Epithelial cell of proximal tubule (primary cell): ENCODE measurements around the gene PLA2R1. TPM values are rescaled to one million over a fixed set of nuclear protein-coding genes. Genes with fewer than 3 reads are reported as not detected.
A peak's percentile ranks its signal among the peaks of the same experiment; 100 is the strongest.

ENCODE experiments used
- DNase-seq: peaks from one replicate; pipeline ENCODE4 v3.0.0-alpha.2; 2011; ENCODE audit warnings: low read depth
- H3K4me3 ChIP-seq: 2 replicates; pipeline ENCODE4 v1.5.1; 2011; ENCODE audit warnings: low read depth, mild to moderate bottlenecking, low read length
- CTCF ChIP-seq: conservative IDR thresholded peaks from 2 replicates; pipeline ENCODE4 v1.5.1; 2012; ENCODE audit warnings: low read depth, mild to moderate bottlenecking, low read length
- total RNA-seq: library from RNA; depleted of rRNA; stranded (reverse); fragments of >200 nt; gene quantifications from 2 replicates; pipeline ENCODE4 v1.2.3, GENCODE V29; 2015

The PLA2R1 gene
- total RNA-seq, 1 donor from 2014 or later, result 3.6 TPM

- no peak for TF ChIP-seq CTCF
- peak; percentile 36 for DNase-seq
- H3K4me3 ChIP-seq, result no peak overlapping the region
These were observed 102.0 kb downstream of the PLA2R1 start for GRCh38 chr2:159960414-159960813.

GRCh38 chr2:159959136-159959535, 103.3 kb downstream of the PLA2R1 start:
- DNase-seq, result no peak
- H3K4me3 ChIP-seq, result no peak overlapping the region
- TF ChIP-seq CTCF, result no peak

GRCh38 chr2:159953136-159953823, 109.1 kb downstream of the PLA2R1 start:
- H3K4me3 ChIP-seq, result no peak overlapping the region
- TF ChIP-seq CTCF, result no peak
- DNase-seq, result no peak

GRCh38 chr2:159946326-159946999, 116.0 kb downstream of the PLA2R1 start:
- no peak overlapping the region for H3K4me3 ChIP-seq
- DNase-seq, result no peak
- no peak for TF ChIP-seq CTCF

- no peak for TF ChIP-seq CTCF
- no peak overlapping the region for H3K4me3 ChIP-seq
- DNase-seq, result no peak
These were observed 117.5 kb downstream of the PLA2R1 start for GRCh38 chr2:159944874-159945273.

- no peak for DNase-seq
- TF ChIP-seq CTCF, result no peak
- no peak overlapping the region for H3K4me3 ChIP-seq
These were observed 120.3 kb downstream of the PLA2R1 start for GRCh38 chr2:159942146-159942545.

GRCh38 chr2:159941729-159942128, 120.7 kb downstream of the PLA2R1 start:
- no peak overlapping the region for H3K4me3 ChIP-seq
- no peak for DNase-seq
- no peak for TF ChIP-seq CTCF
